ENCODE measurements around the gene SLC16A4. TPM values are rescaled to one million over a fixed set of nuclear protein-coding genes. Genes with fewer than 3 reads are reported as not detected.

SLC16A4 gene
- total RNA-seq, 1 experiment from 2014 or later, result 0.28 TPM

- peak; percentile 94 for TF ChIP-seq SP1 (CRISPR knock-in tag; conservative IDR thresholded peaks at IDR 0.05)
- no peak for TF ChIP-seq ZNF138 (CRISPR knock-in tag; conservative IDR thresholded peaks at IDR 0.05)
- TF ChIP-seq ESRRA (CRISPR knock-in tag; IDR thresholded peaks at IDR 0.05; ENCODE audit: borderline replicate concordance), result peak; percentile 88; the same call in 1 of the 2 replicates
- peak; percentile 73; the same call in 1 of the 2 replicates for TF ChIP-seq NR2C2 (CRISPR knock-in tag; IDR thresholded peaks at IDR 0.05)
- peak; percentile 92; the same call in 1 of the 2 replicates for TF ChIP-seq SMAD3 (CRISPR knock-in tag; IDR thresholded peaks at IDR 0.05; ENCODE audit: borderline replicate concordance)
- peak; percentile 87; the same call in 1 of the 2 replicates for TF ChIP-seq ARID4B (CRISPR knock-in tag; IDR thresholded peaks at IDR 0.05; ENCODE audit: borderline replicate concordance)
- TF ChIP-seq, protein P1, sequence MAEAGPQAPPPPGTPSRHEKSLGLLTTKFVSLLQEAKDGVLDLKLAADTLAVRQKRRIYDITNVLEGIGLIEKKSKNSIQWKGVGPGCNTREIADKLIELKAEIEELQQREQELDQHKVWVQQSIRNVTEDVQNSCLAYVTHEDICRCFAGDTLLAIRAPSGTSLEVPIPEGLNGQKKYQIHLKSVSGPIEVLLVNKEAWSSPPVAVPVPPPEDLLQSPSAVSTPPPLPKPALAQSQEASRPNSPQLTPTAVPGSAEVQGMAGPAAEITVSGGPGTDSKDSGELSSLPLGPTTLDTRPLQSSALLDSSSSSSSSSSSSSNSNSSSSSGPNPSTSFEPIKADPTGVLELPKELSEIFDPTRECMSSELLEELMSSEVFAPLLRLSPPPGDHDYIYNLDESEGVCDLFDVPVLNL (CRISPR knock-in tag; IDR thresholded peaks at IDR 0.05; ENCODE audit: borderline replicate concordance, low read depth), result no peak
- TF ChIP-seq PREB (CRISPR knock-in tag; IDR thresholded peaks at IDR 0.05; ENCODE audit: borderline replicate concordance), result 0 out of 2 replicates have a peak, but pooled peaks have one; percentile 73
- TF ChIP-seq ZNF425 (CRISPR knock-in tag; conservative IDR thresholded peaks at IDR 0.05), result no peak
- TF ChIP-seq PRDM15 (CRISPR knock-in tag; IDR thresholded peaks at IDR 0.05), result no peak
- TF ChIP-seq ZNF317 (CRISPR knock-in tag; IDR thresholded peaks at IDR 0.05; ENCODE audit: borderline replicate concordance, low read depth), result no peak
- TF ChIP-seq NFE2L1 (CRISPR knock-in tag; IDR thresholded peaks at IDR 0.05), result peak; percentile 85; the same call in 1 of the 2 replicates
- TF ChIP-seq ERG (CRISPR knock-in tag; IDR thresholded peaks at IDR 0.05), result no peak
- no peak for TF ChIP-seq NFATC4 (CRISPR knock-in tag; IDR thresholded peaks at IDR 0.05)
- no peak for TF ChIP-seq CBFB (CRISPR knock-in tag; IDR thresholded peaks at IDR 0.05; ENCODE audit: low read depth)
- TF ChIP-seq, protein P2, sequence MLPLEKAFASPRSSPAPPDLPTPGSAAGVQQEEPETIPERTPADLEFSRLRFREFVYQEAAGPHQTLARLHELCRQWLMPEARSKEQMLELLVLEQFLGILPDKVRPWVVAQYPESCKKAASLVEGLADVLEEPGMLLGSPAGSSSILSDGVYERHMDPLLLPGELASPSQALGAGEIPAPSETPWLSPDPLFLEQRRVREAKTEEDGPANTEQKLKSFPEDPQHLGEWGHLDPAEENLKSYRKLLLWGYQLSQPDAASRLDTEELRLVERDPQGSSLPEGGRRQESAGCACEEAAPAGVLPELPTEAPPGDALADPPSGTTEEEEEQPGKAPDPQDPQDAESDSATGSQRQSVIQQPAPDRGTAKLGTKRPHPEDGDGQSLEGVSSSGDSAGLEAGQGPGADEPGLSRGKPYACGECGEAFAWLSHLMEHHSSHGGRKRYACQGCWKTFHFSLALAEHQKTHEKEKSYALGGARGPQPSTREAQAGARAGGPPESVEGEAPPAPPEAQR (CRISPR knock-in tag; IDR thresholded peaks at IDR 0.05), result no peak
- no peak for TF ChIP-seq MLX (CRISPR knock-in tag; IDR thresholded peaks at IDR 0.05)
- TF ChIP-seq TCF7 (CRISPR knock-in tag; IDR thresholded peaks at IDR 0.05; ENCODE audit: low read depth), result no peak; the same call in 1 of the 2 replicates
Measured at GRCh38 chr1:110407260-110408210, 16.7 kb upstream of the SLC16A4 start, which contains the start of gene LAMTOR5 (continued).
